GM18858 (cell line): ENCODE data around the gene GIPC3.

Experiments used
- ATAC-seq: cut with Tn5 transposase; IDR thresholded peaks from one replicate; pipeline ENCODE4 v1.9.1; 2021; ENCODE audit not compliant: unreplicated experiment

GIPC3 gene

DNA sequence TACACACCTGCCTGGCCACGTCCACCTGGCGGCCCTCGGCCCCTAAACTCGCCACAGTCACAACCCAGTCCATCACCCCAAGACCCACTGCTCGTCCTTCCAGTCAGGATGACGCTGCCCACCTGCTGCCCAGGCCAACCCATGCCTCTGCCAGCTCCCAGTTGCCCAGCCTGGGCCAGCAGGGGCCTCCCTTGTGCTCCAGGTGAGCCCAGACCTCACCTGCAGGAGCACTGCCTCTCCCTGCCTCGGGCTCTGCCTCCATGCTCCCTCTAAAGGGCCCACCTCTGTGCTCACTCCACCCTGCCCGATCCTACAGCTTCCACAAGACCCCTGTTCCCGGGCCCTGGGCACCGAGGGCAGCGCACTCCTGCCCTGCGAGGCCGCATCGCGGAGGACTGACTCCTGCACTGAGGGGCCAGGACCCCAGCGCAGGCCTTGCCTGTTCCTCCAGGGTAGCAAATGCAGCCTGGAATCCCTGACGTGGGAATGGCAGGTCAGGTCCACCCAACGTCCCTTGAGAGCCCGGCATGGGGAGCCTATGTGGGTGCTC is 49.3 kb downstream of the GIPC3 start:
- ATAC-seq = no peak

DNA sequence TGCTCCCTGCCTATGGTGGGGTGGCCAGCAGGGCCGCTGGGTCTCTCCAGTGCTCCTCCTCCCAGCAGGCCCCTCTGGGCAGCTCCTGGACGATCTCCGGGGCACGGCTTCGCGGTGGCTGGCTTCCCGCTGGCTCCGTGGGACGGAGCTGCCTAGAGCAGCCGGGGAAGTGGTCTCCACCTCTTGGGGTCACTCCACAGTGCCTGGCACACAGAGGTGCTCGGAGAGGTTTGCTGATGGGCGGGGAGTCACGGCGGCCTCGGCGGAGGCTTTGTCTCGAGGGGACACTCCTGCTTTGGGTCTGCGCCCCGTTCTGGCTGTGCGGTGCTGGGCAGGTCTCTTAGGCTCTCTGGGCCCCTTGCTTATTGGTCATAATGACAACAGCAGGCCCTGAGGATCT is 51.2 kb downstream of the GIPC3 start:
- no peak for ATAC-seq

DNA sequence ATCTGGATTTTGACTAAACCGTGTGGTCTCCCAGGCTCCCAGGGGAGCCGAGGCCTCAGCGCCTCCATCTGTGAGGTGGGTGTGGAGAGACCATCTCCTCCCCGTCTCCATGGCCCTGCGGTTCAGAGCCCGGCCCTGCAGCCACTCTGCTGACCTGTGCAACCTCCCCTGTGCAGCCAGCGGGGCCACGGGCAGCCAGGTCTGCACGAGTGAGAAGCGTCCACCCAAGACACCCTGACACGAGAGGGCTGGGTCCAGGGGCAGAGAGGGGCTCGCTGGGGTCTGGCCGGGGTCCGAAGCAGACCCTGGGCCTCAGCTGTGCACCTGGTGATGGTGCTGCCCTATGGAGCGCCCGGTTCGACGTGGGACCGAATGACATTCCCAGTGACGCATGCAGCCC is 51.7 kb downstream of the GIPC3 start:
- ATAC-seq = no peak

DNA sequence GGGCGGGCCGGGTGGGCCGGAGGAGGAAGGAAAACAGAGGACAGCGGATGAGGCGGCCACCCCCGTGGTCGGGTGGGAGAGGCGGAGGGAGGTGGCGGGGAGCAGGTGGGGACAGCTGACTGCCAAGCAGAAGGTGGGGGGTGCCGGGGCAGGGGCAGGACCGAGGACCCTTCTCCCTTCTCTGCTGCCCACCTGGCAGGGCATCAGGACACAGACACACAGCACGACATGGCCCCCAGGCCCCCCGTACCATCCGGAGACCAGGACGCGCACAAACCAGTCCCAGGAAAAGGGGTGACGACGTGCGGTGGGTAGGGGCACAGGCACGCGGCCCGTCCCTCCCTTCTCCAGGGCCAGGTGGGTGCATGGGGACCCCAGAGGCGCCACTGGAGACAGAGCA is 52.3 kb downstream of the GIPC3 start:
- ATAC-seq = no peak

DNA sequence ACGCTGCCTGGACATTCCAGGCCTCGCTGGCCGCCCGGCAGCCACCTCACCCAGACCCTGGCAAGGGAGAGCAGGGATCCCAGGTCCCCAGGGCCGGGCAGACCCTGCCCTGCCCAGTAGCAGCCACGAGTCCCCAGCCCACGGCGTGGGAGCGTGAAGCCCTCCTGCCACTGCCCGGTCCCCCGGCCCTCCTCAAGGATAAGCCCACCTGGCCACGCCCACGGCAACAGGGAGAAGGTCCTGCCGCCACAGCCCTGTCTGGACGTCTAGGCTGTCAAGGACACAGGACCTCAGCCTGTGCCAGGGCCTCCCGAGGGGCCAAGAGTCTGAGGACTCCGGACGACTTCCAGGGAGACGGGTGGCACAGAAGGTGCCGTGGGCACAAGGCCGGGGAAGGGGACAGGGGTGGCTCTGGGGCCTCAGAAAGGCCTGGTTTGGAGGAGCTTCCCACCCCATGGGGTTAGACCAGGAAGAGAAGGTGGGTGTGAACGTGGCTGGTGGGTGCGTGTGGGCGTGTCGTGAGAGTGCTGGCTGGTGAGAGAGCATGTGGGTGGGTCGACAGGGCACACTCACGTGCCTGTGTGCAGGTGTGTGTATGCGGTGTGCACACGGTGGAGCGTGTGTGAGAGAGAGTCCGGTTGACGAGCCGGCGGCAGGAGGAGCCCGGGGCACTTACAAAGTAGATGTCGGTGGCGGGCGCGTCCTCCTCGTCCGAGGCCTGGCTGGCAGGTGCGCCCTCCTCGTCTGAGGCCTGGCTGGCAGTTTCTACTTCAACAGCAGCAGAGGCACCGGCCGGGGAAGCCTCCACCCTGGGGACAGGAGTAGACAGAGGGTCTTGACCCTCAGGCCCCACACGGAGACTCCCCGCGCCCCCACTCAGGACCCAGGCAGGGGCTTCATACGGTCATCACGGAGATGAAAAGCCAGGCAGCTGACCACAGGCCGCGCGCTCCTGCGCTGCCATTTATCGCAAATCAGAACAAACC is 53.2 kb downstream of the GIPC3 start:
- no peak for ATAC-seq

DNA sequence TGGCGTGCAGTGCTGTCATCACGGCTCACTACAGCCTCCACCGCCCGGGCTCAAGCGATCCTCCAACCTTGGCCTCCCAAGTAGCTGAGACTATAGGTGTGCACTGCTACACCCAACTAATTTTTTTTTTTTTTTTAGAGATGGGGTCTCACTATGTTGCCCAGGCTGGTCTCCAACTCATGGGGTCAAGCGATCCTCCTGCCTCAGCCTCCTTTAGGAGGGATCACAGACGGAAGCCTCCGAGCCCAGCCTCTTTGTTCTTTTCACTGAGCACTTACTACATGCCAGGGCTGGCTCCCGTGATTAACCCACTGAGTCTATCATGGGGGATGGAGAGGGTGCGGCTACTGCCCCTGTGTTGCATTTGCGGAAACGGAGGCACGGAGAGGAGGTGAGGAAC is 54.2 kb downstream of the GIPC3 start:
- ATAC-seq = no peak

DNA sequence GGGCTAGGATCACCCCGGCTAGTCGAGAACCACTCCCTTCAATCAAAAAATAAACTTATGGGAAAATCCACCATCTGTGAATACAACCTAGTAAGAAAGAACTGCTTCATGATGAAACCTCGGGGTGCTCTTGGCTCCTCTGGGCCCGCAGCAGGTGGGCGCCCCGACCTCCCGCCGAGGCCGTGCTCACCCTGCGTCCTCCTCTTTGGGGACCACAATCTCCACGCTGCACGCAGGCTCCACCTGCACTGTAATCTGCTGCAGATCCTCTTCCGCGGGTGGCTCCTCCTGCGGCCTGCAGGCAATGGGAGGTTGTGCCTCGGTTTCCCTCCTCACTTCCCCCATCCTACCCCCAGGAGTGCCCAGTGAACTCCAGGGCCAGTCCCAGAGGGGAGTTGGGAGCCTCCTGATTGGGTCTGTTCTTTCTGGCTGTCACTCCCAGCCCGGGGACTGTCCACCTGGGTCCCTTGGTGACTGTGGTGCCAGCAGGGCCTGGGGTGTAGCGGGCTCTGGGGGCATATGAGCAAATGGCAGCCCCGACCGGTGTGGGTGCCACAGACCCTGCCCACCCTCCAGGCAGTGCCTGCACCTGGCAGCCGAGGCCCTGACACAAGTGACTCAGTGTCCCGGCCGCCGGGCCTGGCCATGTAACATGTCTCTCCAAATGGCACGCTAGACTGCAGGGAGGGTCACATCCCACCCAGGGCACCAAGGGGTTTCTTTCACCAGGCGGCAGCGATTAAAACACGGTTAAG is 56.4 kb downstream of the GIPC3 start:
- no peak for ATAC-seq

DNA sequence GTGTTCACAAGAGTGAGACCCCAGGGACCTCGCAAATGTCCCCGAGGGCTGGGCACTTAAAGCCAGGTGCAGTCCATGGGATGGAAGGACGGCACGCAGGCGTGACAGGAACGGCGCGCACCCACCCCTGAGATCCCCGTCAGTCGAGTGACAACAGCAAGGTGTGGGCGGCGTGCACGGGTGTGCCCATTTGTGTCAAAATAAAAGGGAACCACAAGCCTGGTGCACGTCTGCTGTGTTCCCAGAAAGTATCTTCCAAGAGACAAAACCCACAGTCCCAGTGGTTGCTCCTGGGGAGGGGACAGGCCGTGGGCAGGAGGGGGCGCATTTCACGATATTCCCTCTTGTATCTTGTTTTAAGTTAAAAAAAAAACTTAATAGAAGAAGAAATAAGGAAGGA is 57.0 kb downstream of the GIPC3 start:
- no peak for ATAC-seq
